Measurements from ENCODE around the gene RASSF10.

RASSF10 gene

DNA sequence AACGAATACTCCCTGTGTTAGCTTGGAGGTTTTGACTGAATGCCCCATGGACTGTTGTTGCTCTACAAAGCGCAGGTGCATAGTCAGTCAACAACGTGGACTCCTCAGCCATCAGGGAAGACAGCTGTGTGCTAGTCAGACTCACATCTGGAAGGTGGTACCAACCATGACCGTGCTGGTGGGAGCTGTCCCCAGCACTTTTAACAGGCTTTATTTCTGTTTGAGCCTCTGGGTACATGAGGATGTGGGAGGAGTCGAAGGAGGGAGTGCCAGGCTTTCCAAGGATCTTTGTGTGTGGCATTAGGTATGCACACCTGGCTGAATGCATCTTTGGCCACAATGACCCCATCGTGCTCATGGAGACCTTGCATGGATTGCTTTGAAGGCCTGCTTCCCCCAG is 6.6 kb downstream of the RASSF10 start:
- no peak for DNase-seq (ENCODE audit: low read depth)
- TF ChIP-seq POLR2A (IDR thresholded peaks at IDR 0.05; ENCODE audit: extremely low read depth, insufficient read length) (no peak), MYC (IDR thresholded peaks at IDR 0.05; ENCODE audit: low read depth, low read length) (no peak)
- TF ChIP-seq, protein P1, sequence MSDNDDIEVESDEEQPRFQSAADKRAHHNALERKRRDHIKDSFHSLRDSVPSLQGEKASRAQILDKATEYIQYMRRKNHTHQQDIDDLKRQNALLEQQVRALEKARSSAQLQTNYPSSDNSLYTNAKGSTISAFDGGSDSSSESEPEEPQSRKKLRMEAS (IDR thresholded peaks at IDR 0.05; ENCODE audit: low read depth, low read length), result no peak
- TF ChIP-seq, protein P2, sequence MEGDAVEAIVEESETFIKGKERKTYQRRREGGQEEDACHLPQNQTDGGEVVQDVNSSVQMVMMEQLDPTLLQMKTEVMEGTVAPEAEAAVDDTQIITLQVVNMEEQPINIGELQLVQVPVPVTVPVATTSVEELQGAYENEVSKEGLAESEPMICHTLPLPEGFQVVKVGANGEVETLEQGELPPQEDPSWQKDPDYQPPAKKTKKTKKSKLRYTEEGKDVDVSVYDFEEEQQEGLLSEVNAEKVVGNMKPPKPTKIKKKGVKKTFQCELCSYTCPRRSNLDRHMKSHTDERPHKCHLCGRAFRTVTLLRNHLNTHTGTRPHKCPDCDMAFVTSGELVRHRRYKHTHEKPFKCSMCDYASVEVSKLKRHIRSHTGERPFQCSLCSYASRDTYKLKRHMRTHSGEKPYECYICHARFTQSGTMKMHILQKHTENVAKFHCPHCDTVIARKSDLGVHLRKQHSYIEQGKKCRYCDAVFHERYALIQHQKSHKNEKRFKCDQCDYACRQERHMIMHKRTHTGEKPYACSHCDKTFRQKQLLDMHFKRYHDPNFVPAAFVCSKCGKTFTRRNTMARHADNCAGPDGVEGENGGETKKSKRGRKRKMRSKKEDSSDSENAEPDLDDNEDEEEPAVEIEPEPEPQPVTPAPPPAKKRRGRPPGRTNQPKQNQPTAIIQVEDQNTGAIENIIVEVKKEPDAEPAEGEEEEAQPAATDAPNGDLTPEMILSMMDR (IDR thresholded peaks at IDR 0.05; ENCODE audit: low read depth, low read length), result no peak
- H3K4me3 ChIP-seq (ENCODE audit: low read depth, low read length), result no peak overlapping the region

DNA sequence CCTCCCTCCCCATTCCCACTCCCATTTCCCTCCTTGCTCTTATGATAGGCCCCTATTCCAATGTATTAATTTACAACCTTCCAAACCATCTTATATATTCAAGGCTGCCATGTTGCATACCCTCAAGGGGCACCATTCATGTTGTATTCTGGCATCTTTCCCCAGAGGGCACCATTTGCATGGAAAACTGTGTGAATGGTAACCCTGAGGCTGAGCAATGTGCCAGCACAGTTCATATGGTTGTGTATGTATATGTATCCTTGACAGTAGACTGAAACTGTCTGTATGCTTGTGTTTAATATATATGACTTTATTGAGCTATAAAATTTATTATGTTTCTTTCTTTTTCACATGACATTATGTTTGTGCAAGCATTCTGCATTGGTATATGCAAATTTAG is 7.3 kb downstream of the RASSF10 start:
- TF ChIP-seq, protein P1 (IDR thresholded peaks at IDR 0.05; ENCODE audit: low read depth, low read length), result no peak
- TF ChIP-seq, protein P2 (IDR thresholded peaks at IDR 0.05; ENCODE audit: low read depth, low read length), result no peak
- no peak for TF ChIP-seq MYC (IDR thresholded peaks at IDR 0.05; ENCODE audit: low read depth, low read length)
- TF ChIP-seq POLR2A (IDR thresholded peaks at IDR 0.05; ENCODE audit: extremely low read depth, insufficient read length), result no peak
- DNase-seq (ENCODE audit: low read depth), result peak; percentile 1
- no peak overlapping the region for H3K4me3 ChIP-seq (ENCODE audit: low read depth, low read length)

DNA sequence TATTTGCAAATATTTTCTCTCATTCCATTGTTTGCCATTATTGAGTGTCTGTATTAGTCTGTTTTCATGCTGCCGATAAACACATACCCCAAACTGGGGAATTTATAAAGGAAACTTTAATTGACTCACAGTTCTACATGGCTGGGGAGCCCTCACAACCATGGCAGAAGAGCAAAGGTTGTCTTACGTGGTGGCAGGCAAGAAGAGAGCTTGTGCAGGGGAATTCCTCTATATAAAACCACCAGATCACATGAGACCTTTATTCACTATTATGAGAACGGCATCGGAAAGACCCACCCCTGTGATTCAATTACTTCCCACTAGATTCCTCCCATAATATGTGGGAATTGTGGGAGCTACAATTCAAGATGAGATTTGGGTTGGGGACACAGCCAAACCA is 10.2 kb downstream of the RASSF10 start:
- DNase-seq (ENCODE audit: low read depth), result no peak
- no peak overlapping the region for H3K4me3 ChIP-seq (ENCODE audit: low read depth, low read length)
- TF ChIP-seq, protein P1 (IDR thresholded peaks at IDR 0.05; ENCODE audit: low read depth, low read length), result no peak
- no peak for TF ChIP-seq POLR2A (IDR thresholded peaks at IDR 0.05; ENCODE audit: extremely low read depth, insufficient read length)
- no peak for TF ChIP-seq MYC (IDR thresholded peaks at IDR 0.05; ENCODE audit: low read depth, low read length)
- TF ChIP-seq, protein P2 (IDR thresholded peaks at IDR 0.05; ENCODE audit: low read depth, low read length), result no peak

DNA sequence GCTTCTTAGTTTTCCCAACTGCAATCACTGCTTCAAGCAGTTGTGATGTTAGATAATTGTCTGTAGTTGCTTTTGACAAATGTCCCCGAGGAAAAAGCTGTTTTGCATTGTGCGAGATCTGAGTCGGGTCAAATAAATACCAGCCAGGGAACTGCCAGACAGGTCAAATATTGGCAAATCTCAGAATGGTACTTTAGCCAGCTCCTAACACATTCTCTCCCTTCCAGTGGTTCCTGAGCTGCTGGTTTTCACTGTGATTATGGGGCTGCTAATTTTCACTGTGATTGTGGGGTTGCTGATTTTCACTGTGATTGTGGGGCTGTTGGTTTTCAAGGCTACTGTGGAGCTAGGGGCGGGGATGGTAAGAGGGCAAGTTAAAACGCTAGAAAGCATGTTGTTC is 14.3 kb downstream of the RASSF10 start:
- no peak for TF ChIP-seq POLR2A (IDR thresholded peaks at IDR 0.05; ENCODE audit: extremely low read depth, insufficient read length)
- TF ChIP-seq, protein P2 (IDR thresholded peaks at IDR 0.05; ENCODE audit: low read depth, low read length), result no peak
- TF ChIP-seq MYC (IDR thresholded peaks at IDR 0.05; ENCODE audit: low read depth, low read length), result no peak
- TF ChIP-seq, protein P1 (IDR thresholded peaks at IDR 0.05; ENCODE audit: low read depth, low read length), result no peak
- no peak overlapping the region for H3K4me3 ChIP-seq (ENCODE audit: low read depth, low read length)
- DNase-seq (ENCODE audit: low read depth), result no peak

DNA sequence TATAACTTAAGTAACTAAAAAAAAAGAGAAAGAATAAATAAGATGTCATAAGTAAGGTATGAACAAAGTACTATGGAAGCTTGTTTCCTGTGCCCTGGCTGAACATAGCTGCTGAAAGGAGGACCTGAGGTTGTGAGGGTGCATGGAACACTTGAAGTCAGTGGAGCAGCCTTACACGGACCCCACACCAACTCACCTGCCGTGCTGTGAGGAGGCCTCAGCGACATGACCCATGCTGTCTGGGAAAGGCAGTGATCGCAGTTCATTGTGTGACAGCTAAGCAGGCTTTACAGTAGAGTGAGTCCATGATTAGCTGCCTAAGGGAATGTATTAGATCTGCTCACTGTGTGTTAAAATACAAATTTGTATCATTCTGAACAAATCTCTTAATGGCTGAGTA is 17.6 kb downstream of the RASSF10 start:
- no peak overlapping the region for H3K4me3 ChIP-seq (ENCODE audit: low read depth, low read length)
- DNase-seq (ENCODE audit: low read depth), result no peak
- TF ChIP-seq, protein P1 (IDR thresholded peaks at IDR 0.05; ENCODE audit: low read depth, low read length), result no peak

DNA sequence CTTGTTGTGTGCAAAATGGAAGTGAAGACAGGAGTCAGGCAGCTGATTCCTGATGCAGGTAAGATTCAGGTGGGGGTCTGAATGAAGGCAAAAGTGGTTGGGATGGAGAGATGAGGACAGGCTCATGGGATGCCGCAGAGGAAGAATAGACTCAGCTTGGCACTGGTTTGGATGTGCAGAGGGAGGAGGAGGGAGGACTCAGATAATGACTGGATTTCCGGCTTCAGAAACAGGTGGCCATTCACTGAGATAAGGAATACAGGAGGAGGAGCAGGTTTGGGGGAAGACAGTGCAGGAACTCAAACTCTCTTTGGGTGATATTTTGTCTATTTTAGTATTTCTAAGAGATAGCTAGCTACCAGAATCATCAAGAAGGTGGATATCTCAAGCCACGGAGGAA is 19.2 kb downstream of the RASSF10 start:
- TF ChIP-seq MYC (IDR thresholded peaks at IDR 0.05; ENCODE audit: low read depth, low read length) (no peak), POLR2A (IDR thresholded peaks at IDR 0.05; ENCODE audit: extremely low read depth, insufficient read length) (no peak)
- TF ChIP-seq, protein P1 (IDR thresholded peaks at IDR 0.05; ENCODE audit: low read depth, low read length), result no peak
- TF ChIP-seq, protein P2 (IDR thresholded peaks at IDR 0.05; ENCODE audit: low read depth, low read length), result no peak
- DNase-seq (ENCODE audit: low read depth), result no peak

More for the DNA sequence above, 19.2 kb downstream of the RASSF10 start:
- H3K4me3 ChIP-seq (ENCODE audit: low read depth, low read length), result no peak overlapping the region
